ENCODE results near the gene CTRB1.

The CTRB1 gene

DNA sequence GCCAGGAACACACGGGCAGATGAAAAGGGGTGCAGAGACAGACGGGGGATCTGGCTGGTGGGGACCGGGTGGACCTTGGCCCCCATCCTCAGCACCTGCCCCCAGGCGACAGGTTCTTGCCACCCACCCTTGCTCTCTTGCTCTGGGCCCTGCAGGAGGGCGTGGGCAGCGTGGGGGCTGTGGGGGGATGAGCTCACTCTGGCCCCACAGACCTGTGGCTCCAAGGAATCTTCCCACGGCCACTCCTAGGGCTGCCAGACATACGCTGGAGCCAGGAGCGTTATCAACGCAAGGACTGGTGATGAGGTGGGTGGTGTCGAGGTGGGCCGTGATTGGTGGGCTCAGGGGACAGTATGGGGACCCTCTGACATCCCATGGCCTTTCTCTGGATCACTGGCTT, 6.3 kb downstream of the CTRB1 start:
- TF ChIP-seq, protein P1, sequence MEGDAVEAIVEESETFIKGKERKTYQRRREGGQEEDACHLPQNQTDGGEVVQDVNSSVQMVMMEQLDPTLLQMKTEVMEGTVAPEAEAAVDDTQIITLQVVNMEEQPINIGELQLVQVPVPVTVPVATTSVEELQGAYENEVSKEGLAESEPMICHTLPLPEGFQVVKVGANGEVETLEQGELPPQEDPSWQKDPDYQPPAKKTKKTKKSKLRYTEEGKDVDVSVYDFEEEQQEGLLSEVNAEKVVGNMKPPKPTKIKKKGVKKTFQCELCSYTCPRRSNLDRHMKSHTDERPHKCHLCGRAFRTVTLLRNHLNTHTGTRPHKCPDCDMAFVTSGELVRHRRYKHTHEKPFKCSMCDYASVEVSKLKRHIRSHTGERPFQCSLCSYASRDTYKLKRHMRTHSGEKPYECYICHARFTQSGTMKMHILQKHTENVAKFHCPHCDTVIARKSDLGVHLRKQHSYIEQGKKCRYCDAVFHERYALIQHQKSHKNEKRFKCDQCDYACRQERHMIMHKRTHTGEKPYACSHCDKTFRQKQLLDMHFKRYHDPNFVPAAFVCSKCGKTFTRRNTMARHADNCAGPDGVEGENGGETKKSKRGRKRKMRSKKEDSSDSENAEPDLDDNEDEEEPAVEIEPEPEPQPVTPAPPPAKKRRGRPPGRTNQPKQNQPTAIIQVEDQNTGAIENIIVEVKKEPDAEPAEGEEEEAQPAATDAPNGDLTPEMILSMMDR (IDR thresholded peaks at IDR 0.05; ENCODE audit: extremely low read depth, insufficient read depth, missing control alignments): no peak
- DNase-seq (ENCODE audit: low spot score): no peak
- in situ Hi-C loops (cut with MboI; ENCODE audit: low pct_unique_long_range_greater_than_20kb, low sequenced_read_pairs, unreplicated experiment): no loop called here

DNA sequence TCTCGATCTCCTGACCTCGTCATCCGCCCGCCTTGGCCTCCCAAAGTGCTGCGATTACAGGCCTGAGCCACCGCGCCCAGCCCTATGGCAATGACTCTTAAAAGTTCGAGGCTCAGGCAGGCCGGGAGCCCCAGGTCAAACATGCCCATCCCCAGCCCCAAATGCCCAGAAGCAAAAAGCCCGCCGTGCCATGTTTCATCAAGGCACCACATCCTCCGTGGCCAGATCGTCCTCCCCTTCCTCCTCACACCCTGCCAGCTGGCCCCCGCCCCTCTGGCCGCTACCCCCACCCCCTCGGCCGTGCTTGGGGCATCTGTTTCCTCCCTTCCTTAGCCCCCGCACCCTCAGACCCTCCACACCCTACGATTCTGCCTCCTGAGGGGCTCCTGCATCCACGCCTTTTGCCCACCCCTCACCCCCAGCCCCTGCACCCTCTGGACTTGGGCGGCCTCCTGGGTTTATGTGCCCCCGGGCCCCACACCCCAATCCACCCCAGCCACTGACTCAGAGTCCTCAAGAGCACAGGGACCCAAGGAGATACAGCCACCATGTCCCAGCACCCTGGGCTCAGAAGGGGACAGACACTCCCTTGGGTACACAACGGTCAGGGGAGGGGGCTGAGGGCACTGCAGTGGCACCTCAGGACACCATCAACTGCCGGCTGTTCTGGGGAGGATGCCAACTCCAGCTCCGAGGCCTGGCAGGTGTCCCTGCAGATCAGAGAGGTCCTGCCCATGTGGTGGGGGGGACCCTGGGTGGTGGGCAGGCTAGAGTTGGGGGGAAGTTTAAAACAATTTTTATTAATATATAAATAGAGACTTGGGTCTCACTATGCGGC, 7.1 kb downstream of the CTRB1 start:
- TF ChIP-seq, protein P1 (IDR thresholded peaks at IDR 0.05; ENCODE audit: extremely low read depth, insufficient read depth, missing control alignments): no peak
- in situ Hi-C loops (cut with MboI; ENCODE audit: low pct_unique_long_range_greater_than_20kb, low sequenced_read_pairs, unreplicated experiment): no loop called here
- DNase-seq (ENCODE audit: low spot score): no peak

- in situ Hi-C loops (cut with MboI; ENCODE audit: low pct_unique_long_range_greater_than_20kb, low sequenced_read_pairs, unreplicated experiment): no loop called here
- TF ChIP-seq, protein P1 (IDR thresholded peaks at IDR 0.05; ENCODE audit: extremely low read depth, insufficient read depth, missing control alignments): no peak
- DNase-seq (ENCODE audit: low spot score): no peak
Measured at GRCh38 chr16:75226550-75227360, 8.0 kb downstream of the CTRB1 start.

GRCh38 chr16:75227361-75228142, 8.8 kb downstream of the CTRB1 start:
- DNase-seq (ENCODE audit: low spot score): no peak
- in situ Hi-C loops (cut with MboI; ENCODE audit: low pct_unique_long_range_greater_than_20kb, low sequenced_read_pairs, unreplicated experiment): no loop called here
- TF ChIP-seq, protein P1 (IDR thresholded peaks at IDR 0.05; ENCODE audit: extremely low read depth, insufficient read depth, missing control alignments): no peak

- DNase-seq (ENCODE audit: low spot score): no peak
- TF ChIP-seq, protein P1 (IDR thresholded peaks at IDR 0.05; ENCODE audit: extremely low read depth, insufficient read depth, missing control alignments): no peak
Measured at GRCh38 chr16:75228143-75228976, 9.6 kb downstream of the CTRB1 start.

More at GRCh38 chr16:75228143-75228976, 9.6 kb downstream of the CTRB1 start:
- in situ Hi-C loops (cut with MboI; ENCODE audit: low pct_unique_long_range_greater_than_20kb, low sequenced_read_pairs, unreplicated experiment): no loop called here
